Neural progenitor cell (in vitro differentiated cells): ENCODE measurements around the gene ARVCF.

ENCODE experiments used
- EZH2 ChIP-seq: fragments of 200-600 bp; sonication (generic); IDR thresholded peaks from 2 replicates; pipeline ENCODE4 v1.6.1; 2017; ENCODE audit warnings: antibody characterized with exemption, mild to moderate bottlenecking, moderate library complexity
- EZH2phosphoT487 ChIP-seq: fragments of 200-600 bp; sonication (generic); IDR thresholded peaks from 2 replicates; pipeline ENCODE4 v1.6.1; 2017; ENCODE audit warnings: antibody characterized with exemption
- TF ChIP-seq, protein P1 (sequence below): fragments of 200-600 bp; sonication (generic); IDR thresholded peaks from 2 replicates; pipeline ENCODE4 v1.5.1; 2017; ENCODE audit warnings: antibody characterized with exemption, mild to moderate bottlenecking

DNA sequence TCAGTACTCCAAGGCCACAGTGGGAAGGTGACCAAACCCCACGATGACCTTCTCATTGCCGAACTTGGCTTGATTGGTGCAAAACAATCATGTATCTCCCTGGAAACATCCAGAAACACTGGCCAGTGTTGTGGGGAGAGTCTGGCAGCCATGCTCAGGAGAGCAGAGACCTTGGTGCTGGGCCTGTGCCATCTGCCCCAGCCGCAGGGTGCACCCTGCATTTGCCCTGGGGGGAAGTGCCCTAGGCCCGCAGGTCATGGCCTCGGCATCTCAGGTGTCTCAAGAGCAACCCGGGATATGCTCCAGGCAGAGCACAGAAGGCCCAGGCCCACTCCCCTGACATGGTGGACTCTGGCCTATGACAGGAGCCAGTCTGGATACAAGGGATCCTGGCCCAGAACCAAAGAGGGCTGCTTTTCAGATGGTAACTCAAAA, 23.7 kb downstream of the ARVCF start:
- TF ChIP-seq, protein P1, sequence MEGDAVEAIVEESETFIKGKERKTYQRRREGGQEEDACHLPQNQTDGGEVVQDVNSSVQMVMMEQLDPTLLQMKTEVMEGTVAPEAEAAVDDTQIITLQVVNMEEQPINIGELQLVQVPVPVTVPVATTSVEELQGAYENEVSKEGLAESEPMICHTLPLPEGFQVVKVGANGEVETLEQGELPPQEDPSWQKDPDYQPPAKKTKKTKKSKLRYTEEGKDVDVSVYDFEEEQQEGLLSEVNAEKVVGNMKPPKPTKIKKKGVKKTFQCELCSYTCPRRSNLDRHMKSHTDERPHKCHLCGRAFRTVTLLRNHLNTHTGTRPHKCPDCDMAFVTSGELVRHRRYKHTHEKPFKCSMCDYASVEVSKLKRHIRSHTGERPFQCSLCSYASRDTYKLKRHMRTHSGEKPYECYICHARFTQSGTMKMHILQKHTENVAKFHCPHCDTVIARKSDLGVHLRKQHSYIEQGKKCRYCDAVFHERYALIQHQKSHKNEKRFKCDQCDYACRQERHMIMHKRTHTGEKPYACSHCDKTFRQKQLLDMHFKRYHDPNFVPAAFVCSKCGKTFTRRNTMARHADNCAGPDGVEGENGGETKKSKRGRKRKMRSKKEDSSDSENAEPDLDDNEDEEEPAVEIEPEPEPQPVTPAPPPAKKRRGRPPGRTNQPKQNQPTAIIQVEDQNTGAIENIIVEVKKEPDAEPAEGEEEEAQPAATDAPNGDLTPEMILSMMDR = no peak
- TF ChIP-seq EZH2 (no peak), EZH2phosphoT487 (no peak)
